ENCODE measurements around the gene LEFTY1. TPM values are rescaled to one million over a fixed set of nuclear protein-coding genes. Genes with fewer than 3 reads are reported as not detected.

LEFTY1 gene
- total RNA-seq, 6 experiments from 2014 or later: 0.29 to 1.1 (median 0.54) TPM; not detected in 2

DNA sequence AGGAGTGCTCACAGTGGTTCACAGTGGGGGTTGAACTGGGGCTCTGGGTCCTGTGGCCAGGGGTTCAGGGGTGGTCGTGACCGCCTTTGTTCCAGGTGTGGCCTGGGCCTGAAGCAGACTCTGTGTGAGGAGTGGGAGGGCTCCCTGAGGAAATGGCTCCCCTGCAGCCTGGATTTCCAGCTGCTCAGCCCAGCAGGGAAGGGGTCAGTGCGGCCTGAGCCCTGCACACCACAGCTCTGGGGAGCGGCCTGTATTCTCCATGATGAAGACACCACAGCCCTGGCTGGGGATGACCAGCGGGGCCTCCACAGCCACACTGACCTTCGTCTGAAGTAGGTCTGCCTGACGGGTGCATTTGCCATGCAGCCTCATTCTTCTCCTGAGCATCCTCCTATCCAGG, 18.4 kb upstream of the LEFTY1 start:
- H3K4me3 ChIP-seq: no peak overlapping the region
- intact Hi-C loops (cut with DNase I): no loop called here
- DNase-seq: peak in 1 of 3 donors; percentile 34
- H3K9me3 ChIP-seq: no peaks in the 10 kb centered on the region
- no peak for TF ChIP-seq POLR2A (IDR thresholded peaks at IDR 0.05)
- TF ChIP-seq, protein P1, sequence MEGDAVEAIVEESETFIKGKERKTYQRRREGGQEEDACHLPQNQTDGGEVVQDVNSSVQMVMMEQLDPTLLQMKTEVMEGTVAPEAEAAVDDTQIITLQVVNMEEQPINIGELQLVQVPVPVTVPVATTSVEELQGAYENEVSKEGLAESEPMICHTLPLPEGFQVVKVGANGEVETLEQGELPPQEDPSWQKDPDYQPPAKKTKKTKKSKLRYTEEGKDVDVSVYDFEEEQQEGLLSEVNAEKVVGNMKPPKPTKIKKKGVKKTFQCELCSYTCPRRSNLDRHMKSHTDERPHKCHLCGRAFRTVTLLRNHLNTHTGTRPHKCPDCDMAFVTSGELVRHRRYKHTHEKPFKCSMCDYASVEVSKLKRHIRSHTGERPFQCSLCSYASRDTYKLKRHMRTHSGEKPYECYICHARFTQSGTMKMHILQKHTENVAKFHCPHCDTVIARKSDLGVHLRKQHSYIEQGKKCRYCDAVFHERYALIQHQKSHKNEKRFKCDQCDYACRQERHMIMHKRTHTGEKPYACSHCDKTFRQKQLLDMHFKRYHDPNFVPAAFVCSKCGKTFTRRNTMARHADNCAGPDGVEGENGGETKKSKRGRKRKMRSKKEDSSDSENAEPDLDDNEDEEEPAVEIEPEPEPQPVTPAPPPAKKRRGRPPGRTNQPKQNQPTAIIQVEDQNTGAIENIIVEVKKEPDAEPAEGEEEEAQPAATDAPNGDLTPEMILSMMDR (IDR thresholded peaks at IDR 0.05): no peak
- H3K36me3 ChIP-seq: no peaks in the 10 kb centered on the region
- H3K27ac ChIP-seq: no peak overlapping the region
- peaks cover 0 to 8% (median 2%) of the 10 kb centered on the region in 4 donors for H3K4me1 ChIP-seq
- no peak for ATAC-seq
- no CpG with 5 or more reads among the region's 7 CpGs for WGBS (ENCODE audit: insufficient coverage, low coverage, low lambda C conversion rate, missing lambda C conversion rate)
- no peaks in the 10 kb centered on the region for H3K27me3 ChIP-seq

DNA sequence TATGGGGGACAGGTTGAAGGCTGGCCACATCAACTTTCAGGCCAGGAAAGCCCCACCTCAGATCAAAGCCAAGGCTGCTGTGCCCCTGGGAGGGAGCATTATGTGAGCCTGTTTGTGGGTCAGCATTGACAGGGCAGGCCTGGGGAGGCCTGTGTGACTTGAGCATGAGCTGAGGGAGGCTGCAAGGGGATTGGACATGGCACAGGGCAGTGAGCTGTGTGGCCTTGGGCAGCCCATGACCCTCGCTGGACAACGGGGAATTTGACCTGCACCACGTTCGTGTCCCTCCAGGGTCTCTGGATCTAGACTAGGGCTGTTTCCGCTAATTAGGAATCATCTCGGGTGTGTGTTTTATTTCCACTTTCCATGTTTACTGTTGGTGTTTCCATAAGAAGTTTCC, 17.5 kb upstream of the LEFTY1 start:
- no peaks in the 10 kb centered on the region for H3K27me3 ChIP-seq
- no peak for ATAC-seq
- H3K36me3 ChIP-seq: no peaks in the 10 kb centered on the region
- intact Hi-C loops (cut with DNase I): no loop called here
- no peak overlapping the region for H3K27ac ChIP-seq
- H3K4me3 ChIP-seq: no peak overlapping the region
- H3K9me3 ChIP-seq: no peaks in the 10 kb centered on the region
- H3K4me1 ChIP-seq: peaks cover 0 to 6% (median 2%) of the 10 kb centered on the region in 4 donors
- TF ChIP-seq, protein P1 (IDR thresholded peaks at IDR 0.05): no peak
- TF ChIP-seq POLR2A (IDR thresholded peaks at IDR 0.05): no peak
- DNase-seq: peak in 1 of 3 donors; percentile 16
- 83% methylated on average over 1 of the region's 6 CpGs for WGBS (ENCODE audit: insufficient coverage, low coverage, low lambda C conversion rate, missing lambda C conversion rate)

DNA sequence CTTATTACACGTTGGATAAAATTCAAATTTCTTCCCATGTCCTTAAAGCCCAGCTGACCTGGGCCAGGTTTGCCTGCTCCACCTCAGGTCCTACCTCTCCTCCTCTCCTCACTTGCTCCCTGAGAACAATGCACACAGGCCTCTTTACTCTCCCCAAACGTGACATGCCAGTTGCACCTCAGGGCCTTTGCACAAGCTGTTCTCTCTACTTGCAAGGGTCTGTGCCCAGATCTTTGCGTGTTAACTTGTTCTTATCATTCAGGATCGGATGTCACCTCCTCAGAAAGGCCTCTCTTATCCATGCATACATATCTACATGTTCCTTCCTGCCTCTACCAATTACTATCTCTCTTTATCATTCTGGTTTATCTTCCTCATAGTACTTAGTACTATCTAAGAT, 14.7 kb upstream of the LEFTY1 start:
- intact Hi-C loops (cut with DNase I): no loop called here
- no peaks in the 10 kb centered on the region for H3K36me3 ChIP-seq
- no peak overlapping the region for H3K27ac ChIP-seq
- H3K4me1 ChIP-seq: no peaks in the 10 kb centered on the region
- DNase-seq (peak in 1 of 3 donors; percentile 15), ATAC-seq (no peak)
- no peak for TF ChIP-seq POLR2A (IDR thresholded peaks at IDR 0.05)
- TF ChIP-seq, protein P1 (IDR thresholded peaks at IDR 0.05): no peak
- H3K4me3 ChIP-seq: no peak overlapping the region
- 95% methylated on average over 4 of the region's 4 CpGs for WGBS (ENCODE audit: insufficient coverage, low coverage, low lambda C conversion rate, missing lambda C conversion rate)
- no peaks in the 10 kb centered on the region for H3K9me3 ChIP-seq
- no peaks in the 10 kb centered on the region for H3K27me3 ChIP-seq

DNA sequence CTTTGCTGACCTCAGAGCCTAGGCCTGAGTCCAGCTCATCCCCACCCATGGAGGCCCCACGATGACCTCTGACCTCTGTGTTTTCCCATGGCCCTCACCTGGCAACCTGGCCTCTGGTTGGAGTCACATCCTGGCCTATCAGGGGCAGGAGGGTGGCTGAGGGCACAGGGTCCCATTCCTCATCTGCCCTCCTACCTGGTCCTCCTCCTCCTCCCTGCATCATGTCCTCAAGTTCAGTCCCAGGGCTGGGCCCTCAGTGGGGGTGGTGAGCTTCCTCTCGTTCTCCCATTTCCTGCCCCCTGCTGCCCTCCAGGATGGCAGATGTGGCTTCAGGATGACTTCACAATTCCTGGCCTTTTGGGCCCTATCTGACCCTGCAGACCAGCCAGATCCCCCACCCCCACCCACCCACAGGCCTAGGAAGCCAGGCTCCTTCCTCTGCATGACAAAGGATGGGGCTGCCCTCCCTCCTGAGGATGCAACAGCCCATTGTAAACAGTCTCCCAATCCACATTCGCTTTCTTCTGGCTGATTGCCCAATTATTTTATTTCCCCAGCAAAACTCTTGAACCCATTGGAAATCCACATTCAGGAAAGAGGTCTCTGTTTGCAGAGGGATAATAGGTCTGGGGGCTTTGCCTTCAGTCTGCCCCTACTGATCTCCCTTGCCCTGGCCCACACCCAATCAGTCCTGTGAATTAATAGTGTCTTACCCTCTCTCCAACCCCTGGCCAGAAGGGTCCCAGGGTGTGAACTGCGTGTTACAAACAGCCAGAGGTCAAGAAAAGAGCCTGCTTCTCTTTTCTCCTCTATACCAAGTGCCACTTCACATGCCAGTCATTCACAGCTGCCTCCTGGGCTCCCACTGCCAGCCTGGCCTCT, 10.3 kb upstream of the LEFTY1 start:
- TF ChIP-seq POLR2A (IDR thresholded peaks at IDR 0.05): no peak
- TF ChIP-seq, protein P1 (IDR thresholded peaks at IDR 0.05): no peak
- WGBS (ENCODE audit: insufficient coverage, low coverage, low lambda C conversion rate, missing lambda C conversion rate): 79% methylated on average over 2 of the region's 4 CpGs
- Histone ChIP-seq H3K4me1 (peaks cover 0 to 13% (median 4%) of the 10 kb centered on the region in 4 donors), H3K36me3 (no peaks in the 10 kb centered on the region), H3K9me3 (no peaks in the 10 kb centered on the region), H3K27ac (no peak overlapping the region), H3K27me3 (no peaks in the 10 kb centered on the region), H3K4me3 (no peak overlapping the region)
- peak in 1 of 3 donors; percentile 13 for DNase-seq
- ATAC-seq: no peak
- intact Hi-C loops (cut with DNase I): no loop called here

All from right lobe of liver (tissue), 6 donors.